ENCODE data around the gene GNAS-AS1.
A peak's percentile ranks its signal among the peaks of the same experiment; 100 is the strongest.

The GNAS-AS1 gene

GRCh38 chr20:58877050-58877975, 26.6 kb upstream of the GNAS-AS1 start:
- Histone ChIP-seq H3K4me3 (no peak overlapping the region), H3K9ac (no peak overlapping the region)

DNA sequence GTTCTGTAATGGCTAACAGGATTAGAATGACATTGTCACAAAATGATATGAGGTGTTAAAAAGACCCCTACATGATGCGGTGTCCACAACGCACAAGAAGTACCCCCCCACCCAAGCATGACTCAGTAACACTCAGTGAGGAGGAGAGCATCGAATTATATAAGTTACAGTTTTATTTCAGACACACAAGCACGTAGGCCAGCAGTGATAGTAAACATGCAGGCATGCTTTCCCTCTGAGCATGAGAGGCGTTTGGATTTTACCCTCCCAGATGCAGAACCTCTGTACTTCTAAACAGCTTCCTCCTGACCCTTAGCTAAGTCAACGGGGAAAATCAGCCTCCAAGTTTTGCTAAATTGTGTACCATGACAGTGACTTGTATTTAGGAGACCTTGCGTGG, 25.7 kb upstream of the GNAS-AS1 start:
- H3K36me3 ChIP-seq: no peaks in the 10 kb centered on the region
- H3K9ac ChIP-seq: no peak overlapping the region
- H3K9me3 ChIP-seq: no peaks in the 10 kb centered on the region
- H3K4me3 ChIP-seq: no peak overlapping the region
- H3K27ac ChIP-seq: no peak overlapping the region
- H3K4me2 ChIP-seq: no peak overlapping the region
- no peak for TF ChIP-seq Cebpa-rat (IDR thresholded peaks at IDR 0.05)
- H4K20me1 ChIP-seq: no peaks in the 10 kb centered on the region
- no peaks in the 10 kb centered on the region for H3K27me3 ChIP-seq
- H3K4me1 ChIP-seq: peaks cover 20% of the 10 kb centered on the region

More at GRCh38 chr20:58877050-58877975, 26.6 kb upstream of the GNAS-AS1 start:
- H4K20me1 ChIP-seq: no peaks in the 10 kb centered on the region
- peak overlapping the region; percentile 10 for H3K4me2 ChIP-seq
- no peaks in the 10 kb centered on the region for H3K9me3 ChIP-seq
- peaks cover 19% of the 10 kb centered on the region for H3K4me1 ChIP-seq
- no peaks in the 10 kb centered on the region for H3K27me3 ChIP-seq
- H3K27ac ChIP-seq: no peak overlapping the region
- TF ChIP-seq Cebpa-rat (IDR thresholded peaks at IDR 0.05): no peak
- no peaks in the 10 kb centered on the region for H3K36me3 ChIP-seq

GRCh38 chr20:58875541-58876134, 24.9 kb upstream of the GNAS-AS1 start:
- H3K36me3 ChIP-seq: no peaks in the 10 kb centered on the region
- H3K9ac ChIP-seq: no peak overlapping the region
- TF ChIP-seq Cebpa-rat (IDR thresholded peaks at IDR 0.05): no peak

DNA sequence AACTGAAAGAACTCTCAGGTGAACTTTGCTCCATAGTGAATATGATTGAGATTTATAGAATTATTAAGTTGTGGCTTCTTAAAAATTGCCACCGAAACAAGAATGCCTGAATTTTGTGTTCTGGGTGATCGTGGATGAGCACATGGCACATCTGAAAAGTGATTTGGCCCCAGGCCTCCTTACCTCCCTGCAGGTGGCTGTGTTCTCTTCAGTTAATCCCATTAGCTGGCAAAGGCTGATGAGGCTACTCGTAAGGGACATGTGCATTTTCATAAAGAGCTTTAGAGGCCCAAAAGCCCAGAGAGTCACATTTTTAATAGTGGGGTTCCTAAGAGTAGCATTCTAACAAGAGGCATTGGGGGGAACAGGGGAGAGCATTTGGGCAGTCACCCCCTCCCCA, 24.4 kb upstream of the GNAS-AS1 start:
- H3K9ac ChIP-seq: no peak overlapping the region
- H3K9me3 ChIP-seq: no peaks in the 10 kb centered on the region
- no peak overlapping the region for H3K4me2 ChIP-seq
- peaks cover 29% of the 10 kb centered on the region for H3K4me1 ChIP-seq
- H3K4me3 ChIP-seq: no peak overlapping the region
- H4K20me1 ChIP-seq: no peaks in the 10 kb centered on the region
- H3K27me3 ChIP-seq: no peaks in the 10 kb centered on the region
- H3K27ac ChIP-seq: no peak overlapping the region
- no peaks in the 10 kb centered on the region for H3K36me3 ChIP-seq
- no peak for TF ChIP-seq Cebpa-rat (IDR thresholded peaks at IDR 0.05)

More at GRCh38 chr20:58875541-58876134, 24.9 kb upstream of the GNAS-AS1 start:
- H3K4me2 ChIP-seq: no peak overlapping the region
- no peaks in the 10 kb centered on the region for H4K20me1 ChIP-seq
- H3K27me3 ChIP-seq: no peaks in the 10 kb centered on the region
- no peaks in the 10 kb centered on the region for H3K9me3 ChIP-seq
- no peak overlapping the region for H3K4me3 ChIP-seq
- H3K4me1 ChIP-seq: peaks cover 24% of the 10 kb centered on the region
- no peak overlapping the region for H3K27ac ChIP-seq

- Histone ChIP-seq H3K9ac (no peak overlapping the region), H3K9me3 (no peaks in the 10 kb centered on the region), H3K36me3 (no peaks in the 10 kb centered on the region), H3K27ac (no peak overlapping the region), H3K27me3 (no peaks in the 10 kb centered on the region), H3K4me2 (no peak overlapping the region), H3K4me1 (peaks cover 30% of the 10 kb centered on the region), H4K20me1 (no peaks in the 10 kb centered on the region), H3K4me3 (no peak overlapping the region)
- TF ChIP-seq Cebpa-rat (IDR thresholded peaks at IDR 0.05): no peak
Measured at GRCh38 chr20:58874469-58874868, 23.8 kb upstream of the GNAS-AS1 start.

DNA sequence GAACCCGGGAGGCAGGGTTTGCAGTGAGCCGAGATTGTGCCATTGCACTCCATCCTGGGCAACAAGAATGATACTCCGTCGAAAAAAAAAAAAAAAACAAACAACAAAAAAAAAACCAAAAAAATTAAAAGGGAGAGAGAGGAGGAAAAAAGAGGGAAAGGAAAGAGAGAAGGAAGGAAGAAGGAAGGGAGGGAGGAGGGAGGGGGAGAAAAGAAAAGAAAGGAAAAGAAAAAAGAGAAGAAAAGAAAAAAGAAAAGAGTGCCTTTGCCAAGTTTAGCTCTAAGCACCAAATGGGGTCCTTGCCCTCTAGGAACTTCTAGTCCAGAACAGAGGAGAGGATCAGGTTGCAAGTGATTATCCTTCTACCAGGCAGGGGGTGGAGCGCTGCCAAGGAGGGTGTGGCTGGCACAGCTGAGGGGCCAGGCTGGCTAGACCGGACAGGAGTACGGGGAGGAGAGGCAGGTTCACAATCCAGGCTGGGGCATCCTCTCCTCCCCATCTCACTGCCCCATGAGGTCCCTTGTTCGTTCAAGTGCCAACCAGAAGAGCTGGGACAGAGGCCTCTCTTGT, 20.9 kb upstream of the GNAS-AS1 start:
- Histone ChIP-seq H3K9ac (no peak overlapping the region), H3K36me3 (no peaks in the 10 kb centered on the region), H3K4me3 (no peak overlapping the region), H3K4me2 (no peak overlapping the region; the same call in 1 of the 2 replicates), H3K27me3 (no peaks in the 10 kb centered on the region), H4K20me1 (no peaks in the 10 kb centered on the region), H3K27ac (no peak overlapping the region), H3K9me3 (no peaks in the 10 kb centered on the region), H3K4me1 (peaks cover 19% of the 10 kb centered on the region)
- no peak for TF ChIP-seq Cebpa-rat (IDR thresholded peaks at IDR 0.05)

DNA sequence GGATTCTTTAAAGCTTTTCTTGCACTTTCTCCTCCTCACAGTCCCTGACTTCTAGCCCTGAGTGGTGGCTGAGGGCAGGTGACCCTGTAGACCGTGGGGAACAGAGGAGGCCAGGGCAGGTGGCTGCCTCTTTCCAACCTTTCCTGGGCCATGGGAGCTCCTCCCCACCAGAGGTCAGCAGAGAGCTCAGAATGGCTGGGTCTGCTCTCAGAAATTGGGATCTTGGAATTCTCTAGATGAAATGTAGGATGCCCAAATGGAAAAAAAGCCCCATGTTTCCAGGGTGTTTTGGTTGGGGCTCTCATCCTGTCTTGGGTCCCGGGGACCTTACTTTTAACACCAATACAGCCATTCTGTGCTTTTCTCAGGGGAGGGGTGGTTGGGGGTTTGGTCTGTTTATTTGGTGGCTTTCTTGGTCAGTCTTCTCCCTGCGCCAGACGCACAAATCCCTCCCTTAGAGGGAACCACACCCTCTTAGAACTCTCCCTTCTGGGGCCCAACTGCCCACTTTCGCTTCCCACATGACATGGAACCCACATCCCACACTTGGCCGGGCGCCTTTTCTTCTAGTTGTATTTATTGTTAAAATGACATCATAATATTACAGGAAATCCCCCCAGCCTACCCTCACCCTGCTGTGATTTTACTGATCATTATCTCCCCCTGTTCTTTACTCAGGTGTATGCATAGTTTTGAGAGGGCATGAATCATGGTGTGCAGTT, 19.8 kb upstream of the GNAS-AS1 start:
- Histone ChIP-seq H3K9ac (no peak overlapping the region), H3K9me3 (no peaks in the 10 kb centered on the region), H3K4me1 (peaks cover 19% of the 10 kb centered on the region), H3K27ac (no peak overlapping the region), H3K4me2 (peak overlapping the region; percentile 35), H3K27me3 (no peaks in the 10 kb centered on the region), H4K20me1 (no peaks in the 10 kb centered on the region), H3K36me3 (no peaks in the 10 kb centered on the region), H3K4me3 (no peak overlapping the region)
- no peak for TF ChIP-seq Cebpa-rat (IDR thresholded peaks at IDR 0.05)

DNA sequence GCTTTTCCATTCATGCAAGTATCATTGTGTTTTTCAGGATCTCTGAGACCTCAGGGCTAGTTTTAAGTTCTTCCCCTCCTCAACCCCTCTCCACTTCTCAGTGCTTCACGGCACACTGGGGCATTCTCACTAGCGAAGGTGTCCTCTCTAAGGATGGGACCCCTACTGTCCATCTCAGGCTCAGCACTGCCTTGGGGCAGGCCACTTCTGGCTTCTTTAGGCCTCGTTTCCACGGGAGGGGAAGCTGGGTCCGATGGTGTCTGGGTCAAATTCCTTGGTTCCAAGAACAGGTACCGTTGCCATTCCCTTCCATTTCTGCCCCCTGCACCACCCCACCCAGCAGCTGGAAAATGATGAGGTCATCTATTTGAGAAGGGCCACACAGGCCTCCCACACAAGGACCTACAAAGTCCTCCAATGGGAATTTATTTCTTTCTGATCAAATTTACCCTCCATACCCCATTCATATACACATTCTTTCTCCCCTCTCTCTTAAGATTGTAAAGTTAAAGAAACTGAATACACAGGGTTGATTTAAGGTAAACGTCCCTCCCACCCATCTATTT, 19.0 kb upstream of the GNAS-AS1 start:
- no peaks in the 10 kb centered on the region for H3K27me3 ChIP-seq
- no peak for TF ChIP-seq Cebpa-rat (IDR thresholded peaks at IDR 0.05)

GRCh38 chr20:58868795-58869194, 18.1 kb upstream of the GNAS-AS1 start:
- no peaks in the 10 kb centered on the region for H3K36me3 ChIP-seq
- H3K4me2 ChIP-seq: no peak overlapping the region
- H3K27ac ChIP-seq: no peak overlapping the region
- peaks cover 19% of the 10 kb centered on the region for H3K4me1 ChIP-seq
- no peak overlapping the region for H3K9ac ChIP-seq
- H4K20me1 ChIP-seq: no peaks in the 10 kb centered on the region
- TF ChIP-seq Cebpa-rat (IDR thresholded peaks at IDR 0.05): no peak
- H3K9me3 ChIP-seq: no peaks in the 10 kb centered on the region
- H3K4me3 ChIP-seq: no peak overlapping the region
- H3K27me3 ChIP-seq: no peaks in the 10 kb centered on the region

More for the DNA sequence above, 19.0 kb upstream of the GNAS-AS1 start:
- Histone ChIP-seq H3K9ac (no peak overlapping the region), H3K4me1 (peaks cover 19% of the 10 kb centered on the region), H3K4me2 (no peak overlapping the region), H3K4me3 (no peak overlapping the region), H4K20me1 (no peaks in the 10 kb centered on the region), H3K27ac (no peak overlapping the region), H3K9me3 (no peaks in the 10 kb centered on the region), H3K36me3 (no peaks in the 10 kb centered on the region)
